Vagina (tissue), 2 donors: Measurements from ENCODE around the gene NETO2. TPM values are rescaled to one million over a fixed set of nuclear protein-coding genes. Genes with fewer than 3 reads are reported as not detected.
"Not testable (repeated sequence)": the region's sequence is repeated elsewhere in the genome, so short reads cannot be mapped to it uniquely, and the experiment has no call there.

Experiments
- DNase-seq, 2 donors: peaks; one replicate each; pipeline ENCODE4 v3.0.0-alpha.2; 2017; ENCODE audit errors: extremely low spot score in 2 of 2
- H3K27ac ChIP-seq: fragments of 200-600 bp; sonication (generic); one replicate; pipeline ENCODE4 v1.5.1; 2019
- H3K27me3 ChIP-seq: fragments of 200-600 bp; sonication (generic); one replicate; pipeline ENCODE4 v1.5.1; 2019
- H3K36me3 ChIP-seq, 2 donors: fragments of 200-600 bp; sonication (generic); one replicate each; pipeline ENCODE4 v1.5.1; 2017 to 2019
- H3K4me1 ChIP-seq: fragments of 200-600 bp; sonication (generic); one replicate; pipeline ENCODE4 v1.5.1; 2019
- H3K4me3 ChIP-seq, 2 donors: fragments of 200-600 bp; sonication (generic); 1 replicate in 1 of 2; 2 replicates in 1 of 2; pipeline ENCODE4 v1.5.1; 2016 to 2019
- H3K9me3 ChIP-seq: fragments of 200-600 bp; sonication (generic); one replicate; pipeline ENCODE4 v1.5.1; 2019
- POLR2A ChIP-seq, 2 donors: fragments of 450-650 bp; IDR thresholded peaks; one replicate each; pipeline ENCODE4 v1.6.1; 2017; ENCODE audit warnings: antibody characterized with exemption in 2 of 2, mild to moderate bottlenecking in 2 of 2, moderate library complexity in 2 of 2
- POLR2AphosphoS5 ChIP-seq, 2 donors: sonication (generic); formaldehyde crosslinking; IDR thresholded peaks; one replicate each; pipeline ENCODE4 v1.9.0; 2017; ENCODE audit warnings: antibody characterized with exemption in 2 of 2, mild to moderate bottlenecking in 2 of 2, low read depth in 1 of 2; ENCODE audit not compliant: insufficient read depth in 1 of 2
- intact Hi-C: fragments of 100-400 bp; cut with DNase I; formaldehyde crosslinking; loops from one replicate; pipeline ENCODE4 v1.15.1; 2023
- total RNA-seq: library from RNA; depleted of rRNA; stranded (reverse); fragments of >200 nt; gene quantifications from one replicate; pipeline ENCODE4 v1.2.3, GENCODE V29; 2016
- TF ChIP-seq, protein P1 (sequence below), 3 experiments: fragments of 450-650 bp in 2 of 3; fragments of 200-600 bp in 1 of 3; sonication (generic) in 1 of 3; IDR thresholded peaks; one replicate each; pipeline ENCODE4 v1.5.1; 2017 to 2019; ENCODE audit warnings: antibody characterized with exemption in 3 of 3, mild to moderate bottlenecking in 2 of 3, moderate library complexity in 2 of 3

Gene NETO2
- total RNA-seq, 1 donor from 2014 or later = 2.7 TPM

DNA sequence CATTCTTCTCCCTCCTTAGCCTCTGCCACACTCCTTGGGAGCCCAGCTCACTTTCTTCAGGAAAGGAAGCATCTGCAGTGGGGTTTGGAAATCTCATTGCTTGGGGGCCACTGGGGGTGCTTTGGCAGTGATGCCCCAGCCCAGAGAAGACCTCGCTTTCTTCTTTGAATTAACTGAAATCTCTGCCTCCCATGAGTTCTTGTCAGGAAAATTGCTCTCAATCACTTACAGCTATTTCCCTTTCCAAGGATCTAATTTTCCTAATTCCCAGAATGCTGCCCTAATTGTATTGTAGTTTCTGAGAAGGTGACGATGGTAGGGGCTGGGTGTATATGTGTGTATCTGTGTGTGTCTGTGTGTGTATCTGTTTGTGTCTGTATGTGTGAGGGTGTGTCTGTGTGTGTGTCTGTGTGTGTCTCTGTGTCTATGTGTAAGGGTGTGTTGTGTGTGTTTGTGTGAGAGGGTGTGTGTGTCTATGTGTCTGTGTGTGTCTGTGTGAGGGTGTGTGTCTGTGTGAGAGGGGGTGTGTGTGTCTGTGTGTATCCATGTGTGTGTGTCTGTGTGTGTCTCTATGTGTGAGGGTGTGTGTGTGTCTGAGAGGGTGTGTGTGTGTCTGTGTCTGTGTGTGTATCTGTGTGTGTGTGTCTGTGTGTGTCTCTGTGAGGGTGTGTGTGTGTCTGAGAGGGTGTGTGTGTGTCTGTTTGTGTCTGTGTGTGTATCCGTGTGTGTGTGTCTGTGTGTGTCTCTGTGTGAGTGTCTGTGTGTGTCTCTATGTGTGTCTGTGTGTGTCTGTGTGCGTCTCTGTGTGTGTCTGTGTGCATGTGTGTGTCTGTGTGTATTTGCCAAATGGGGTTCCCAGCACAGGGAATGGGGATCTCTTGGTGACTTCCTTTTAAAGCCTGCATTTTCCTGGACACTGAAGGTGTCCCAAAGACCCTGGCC is 86.8 kb downstream of the NETO2 start:
- Histone ChIP-seq H3K9me3 (no peaks in the 10 kb centered on the region), H3K27ac (no peak overlapping the region), H3K4me3 (no peak overlapping the region), H3K4me1 (no peaks in the 10 kb centered on the region), H3K27me3 (no peaks in the 10 kb centered on the region), H3K36me3 (no peaks in the 10 kb centered on the region)
- no peak for TF ChIP-seq POLR2AphosphoS5 (IDR thresholded peaks at IDR 0.05; ENCODE audit: insufficient read depth in 1 of 2, low read depth in 1 of 2)
- TF ChIP-seq POLR2A (IDR thresholded peaks at IDR 0.05) = no peak
- TF ChIP-seq, protein P1, sequence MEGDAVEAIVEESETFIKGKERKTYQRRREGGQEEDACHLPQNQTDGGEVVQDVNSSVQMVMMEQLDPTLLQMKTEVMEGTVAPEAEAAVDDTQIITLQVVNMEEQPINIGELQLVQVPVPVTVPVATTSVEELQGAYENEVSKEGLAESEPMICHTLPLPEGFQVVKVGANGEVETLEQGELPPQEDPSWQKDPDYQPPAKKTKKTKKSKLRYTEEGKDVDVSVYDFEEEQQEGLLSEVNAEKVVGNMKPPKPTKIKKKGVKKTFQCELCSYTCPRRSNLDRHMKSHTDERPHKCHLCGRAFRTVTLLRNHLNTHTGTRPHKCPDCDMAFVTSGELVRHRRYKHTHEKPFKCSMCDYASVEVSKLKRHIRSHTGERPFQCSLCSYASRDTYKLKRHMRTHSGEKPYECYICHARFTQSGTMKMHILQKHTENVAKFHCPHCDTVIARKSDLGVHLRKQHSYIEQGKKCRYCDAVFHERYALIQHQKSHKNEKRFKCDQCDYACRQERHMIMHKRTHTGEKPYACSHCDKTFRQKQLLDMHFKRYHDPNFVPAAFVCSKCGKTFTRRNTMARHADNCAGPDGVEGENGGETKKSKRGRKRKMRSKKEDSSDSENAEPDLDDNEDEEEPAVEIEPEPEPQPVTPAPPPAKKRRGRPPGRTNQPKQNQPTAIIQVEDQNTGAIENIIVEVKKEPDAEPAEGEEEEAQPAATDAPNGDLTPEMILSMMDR (IDR thresholded peaks at IDR 0.05) = no peak
- no peak for DNase-seq
- intact Hi-C loops = no loop called here

DNA sequence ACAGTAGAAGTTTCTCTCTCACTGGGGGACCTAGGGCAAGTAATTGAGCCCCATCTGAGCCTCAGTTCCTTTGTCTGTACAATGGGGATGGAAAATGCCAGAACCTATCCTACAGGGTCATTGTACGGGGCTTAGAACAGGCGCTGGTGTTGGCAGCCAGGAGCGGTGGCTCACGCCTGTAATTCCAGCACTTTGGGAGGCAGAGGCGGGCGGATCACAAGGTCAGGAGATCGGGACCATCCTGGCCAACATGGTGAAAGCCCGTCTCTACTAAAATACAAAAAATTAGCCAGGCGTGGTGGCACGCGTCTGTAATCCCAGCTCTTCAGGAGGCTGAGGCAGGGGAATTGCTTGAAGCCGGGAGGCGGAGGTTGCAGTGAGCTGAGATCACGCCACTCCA is 87.7 kb downstream of the NETO2 start:
- not testable (repeated sequence) for H3K4me3 ChIP-seq

DNA sequence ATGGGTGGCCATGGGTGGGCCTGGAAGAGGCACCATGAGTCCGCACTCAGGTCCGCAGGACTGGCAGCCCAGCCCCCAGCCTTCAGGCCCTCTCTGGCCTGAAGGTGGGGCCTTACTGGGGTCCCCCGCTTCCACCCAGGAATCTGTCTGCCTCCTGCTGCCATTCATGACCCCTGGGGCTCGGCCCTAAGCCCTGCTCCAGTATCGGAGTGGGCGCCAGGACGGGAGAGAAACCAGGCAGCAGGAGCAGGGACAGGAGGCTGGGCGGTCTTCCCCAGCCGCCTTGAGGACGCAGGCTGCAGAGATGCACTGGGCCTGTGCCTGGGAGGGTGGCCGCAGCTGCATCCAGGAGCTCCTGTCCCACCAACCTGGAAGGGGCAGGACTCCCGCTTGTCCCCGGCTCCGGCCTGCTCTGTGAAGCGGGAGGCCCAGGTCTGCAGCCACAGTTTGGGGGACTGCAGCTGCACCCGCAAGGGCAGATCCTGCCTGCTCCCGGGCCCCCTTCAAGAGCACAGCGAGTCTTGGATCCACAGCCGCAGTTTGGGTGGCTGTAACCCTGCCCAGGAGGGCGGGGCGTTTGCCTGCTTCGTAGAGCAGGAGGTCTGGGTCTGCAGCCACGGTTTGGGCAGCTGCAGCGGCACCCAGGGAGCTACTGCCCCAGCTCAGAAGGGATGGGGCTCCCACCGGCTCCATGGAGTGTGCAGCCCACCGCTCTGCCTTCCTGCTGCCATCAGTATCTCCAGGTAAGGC is 88.4 kb downstream of the NETO2 start:
- TF ChIP-seq POLR2A (IDR thresholded peaks at IDR 0.05) = no peak
- TF ChIP-seq, protein P1 (IDR thresholded peaks at IDR 0.05) = no peak
- no peak for TF ChIP-seq POLR2AphosphoS5 (IDR thresholded peaks at IDR 0.05; ENCODE audit: insufficient read depth in 1 of 2, low read depth in 1 of 2)
- DNase-seq = no peak
- H3K36me3 ChIP-seq = no peaks in the 10 kb centered on the region
- no peak overlapping the region for H3K4me3 ChIP-seq
- H3K9me3 ChIP-seq = no peaks in the 10 kb centered on the region
- intact Hi-C loops = no loop called here
- no peaks in the 10 kb centered on the region for H3K4me1 ChIP-seq
- H3K27me3 ChIP-seq = no peaks in the 10 kb centered on the region
- no peak overlapping the region for H3K27ac ChIP-seq

More for the DNA sequence above, 87.7 kb downstream of the NETO2 start:
- DNase-seq, H3K36me3 ChIP-seq, H3K27ac ChIP-seq, H3K27me3 ChIP-seq, H3K4me1 ChIP-seq, intact Hi-C loops, H3K9me3 ChIP-seq: not testable (repeated sequence)

DNA sequence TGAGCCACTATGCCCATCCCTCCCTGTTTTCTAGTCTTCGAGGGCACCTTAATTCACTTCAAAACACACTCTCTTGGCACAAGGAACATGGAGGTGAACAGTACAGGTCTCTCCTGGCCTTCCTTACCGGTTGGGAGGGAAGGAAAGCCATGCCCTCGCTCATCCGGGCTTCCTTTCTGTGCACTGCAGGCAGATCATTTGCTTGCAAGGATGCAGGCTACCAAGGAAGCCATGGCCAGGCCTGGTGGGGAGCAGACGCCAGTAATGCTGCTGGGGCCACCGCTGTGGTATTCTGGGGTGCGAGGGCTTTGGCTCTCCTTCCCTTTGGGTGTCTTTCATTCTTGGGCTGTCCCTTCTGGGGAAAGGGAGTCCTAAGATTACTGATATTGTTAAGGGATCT is 89.4 kb downstream of the NETO2 start:
- Histone ChIP-seq H3K4me3 (no peak overlapping the region), H3K9me3 (no peaks in the 10 kb centered on the region), H3K36me3 (no peaks in the 10 kb centered on the region), H3K27ac (no peak overlapping the region), H3K27me3 (no peaks in the 10 kb centered on the region), H3K4me1 (no peaks in the 10 kb centered on the region)
- no peak for DNase-seq
- no peak for TF ChIP-seq POLR2AphosphoS5 (IDR thresholded peaks at IDR 0.05; ENCODE audit: insufficient read depth in 1 of 2, low read depth in 1 of 2)
- no peak for TF ChIP-seq POLR2A (IDR thresholded peaks at IDR 0.05)
- TF ChIP-seq, protein P1 (IDR thresholded peaks at IDR 0.05) = no peak
- intact Hi-C loops = no loop called here

DNA sequence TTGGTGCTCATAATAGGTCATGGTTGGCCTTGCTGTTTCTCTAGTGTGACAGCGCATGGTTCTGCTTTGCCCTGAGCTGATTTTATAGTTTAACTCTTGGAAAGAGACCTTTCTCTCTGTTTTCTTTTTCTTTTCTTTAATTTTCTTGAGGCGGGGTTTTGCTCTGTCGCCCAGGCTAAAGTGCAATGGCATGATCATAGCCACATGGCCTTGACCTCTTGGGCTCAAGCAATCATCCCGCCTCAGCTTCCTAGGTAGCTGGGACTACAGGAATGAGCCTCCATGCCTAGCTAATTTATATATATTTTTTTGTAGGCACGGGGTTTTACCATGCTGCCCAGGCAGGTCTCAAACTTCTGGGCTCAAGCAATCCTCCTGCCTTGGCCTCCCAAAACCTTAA is 89.8 kb downstream of the NETO2 start:
- no peak for DNase-seq
- TF ChIP-seq, protein P1 (IDR thresholded peaks at IDR 0.05) = no peak
- TF ChIP-seq POLR2AphosphoS5 (IDR thresholded peaks at IDR 0.05; ENCODE audit: insufficient read depth in 1 of 2, low read depth in 1 of 2) (no peak), POLR2A (IDR thresholded peaks at IDR 0.05) (no peak)
- intact Hi-C loops = no loop called here
- H3K27ac ChIP-seq = no peak overlapping the region
- H3K27me3 ChIP-seq = no peaks in the 10 kb centered on the region
- no peaks in the 10 kb centered on the region for H3K4me1 ChIP-seq
- H3K36me3 ChIP-seq = no peaks in the 10 kb centered on the region
- no peaks in the 10 kb centered on the region for H3K9me3 ChIP-seq
- no peak overlapping the region for H3K4me3 ChIP-seq
